T-helper 17 cell (primary cell): Measurements from ENCODE around the gene KCNK7. TPM values are rescaled to one million over a fixed set of nuclear protein-coding genes. Genes with fewer than 3 reads are reported as not detected.
A peak's percentile ranks its signal among the peaks of the same experiment; 100 is the strongest.

Experiments used
- ATAC-seq: fragments of 150-1000 bp; cut with Tn5 transposase; 2 replicates; pipeline ENCODE4 v1.10.0; 2021; ENCODE audit warnings: mild to moderate bottlenecking, moderate library complexity
- DNase-seq, 3 donors: peaks; one replicate each; pipeline versions ENCODE4 v3.0.0 to v3.0.0-alpha.2; 2020 to 2021
- H3K9me3 ChIP-seq: one replicate; pipeline ENCODE4 v1.7.0; 2013; ENCODE audit warnings: low read length, mild to moderate bottlenecking; ENCODE audit not compliant: control insufficient read depth, poor library complexity, severe bottlenecking
- H3K27ac Mint-ChIP-seq: one replicate; pipeline ENCODE4 v1.8.0; 2022; ENCODE audit warnings: mild to moderate bottlenecking, moderate library complexity, mixed read lengths
- H3K27me3 Mint-ChIP-seq: one replicate; pipeline ENCODE4 v1.8.0; 2022; ENCODE audit warnings: mixed read lengths
- H3K36me3 Mint-ChIP-seq: one replicate; pipeline ENCODE4 v1.8.0; 2022; ENCODE audit warnings: low read depth, mixed read lengths
- H3K4me1 Mint-ChIP-seq: one replicate; pipeline ENCODE4 v1.8.0; 2022; ENCODE audit warnings: mild to moderate bottlenecking, mixed read lengths
- H3K4me3 Mint-ChIP-seq: one replicate; pipeline ENCODE4 v1.8.0; 2022; ENCODE audit warnings: mild to moderate bottlenecking, moderate library complexity, mixed read lengths
- total RNA-seq, 4 donors: library from RNA in 2 of 4; stranded (reverse) in 2 of 4; gene quantifications; one replicate each; pipeline ENCODE4 v1.2.3 and lab custom pipeline; 2022 to 2026

The KCNK7 gene
- total RNA-seq, 2 donors from 2014 or later = 4.7 to 5.7 TPM

- no peak for DNase-seq
- Mint-ChIP-seq H3K36me3 (no peaks in the 10 kb centered on the region), H3K4me1 (peaks cover 33% of the 10 kb centered on the region), H3K27ac (no peak overlapping the region), H3K27me3 (no peaks in the 10 kb centered on the region), H3K4me3 (peak overlapping the region; percentile 68)
- no peak for ATAC-seq
- no peaks in the 10 kb centered on the region for H3K9me3 ChIP-seq
These were observed 40.8 kb upstream of the KCNK7 start for GRCh38 chr11:65636108-65637031.

DNA sequence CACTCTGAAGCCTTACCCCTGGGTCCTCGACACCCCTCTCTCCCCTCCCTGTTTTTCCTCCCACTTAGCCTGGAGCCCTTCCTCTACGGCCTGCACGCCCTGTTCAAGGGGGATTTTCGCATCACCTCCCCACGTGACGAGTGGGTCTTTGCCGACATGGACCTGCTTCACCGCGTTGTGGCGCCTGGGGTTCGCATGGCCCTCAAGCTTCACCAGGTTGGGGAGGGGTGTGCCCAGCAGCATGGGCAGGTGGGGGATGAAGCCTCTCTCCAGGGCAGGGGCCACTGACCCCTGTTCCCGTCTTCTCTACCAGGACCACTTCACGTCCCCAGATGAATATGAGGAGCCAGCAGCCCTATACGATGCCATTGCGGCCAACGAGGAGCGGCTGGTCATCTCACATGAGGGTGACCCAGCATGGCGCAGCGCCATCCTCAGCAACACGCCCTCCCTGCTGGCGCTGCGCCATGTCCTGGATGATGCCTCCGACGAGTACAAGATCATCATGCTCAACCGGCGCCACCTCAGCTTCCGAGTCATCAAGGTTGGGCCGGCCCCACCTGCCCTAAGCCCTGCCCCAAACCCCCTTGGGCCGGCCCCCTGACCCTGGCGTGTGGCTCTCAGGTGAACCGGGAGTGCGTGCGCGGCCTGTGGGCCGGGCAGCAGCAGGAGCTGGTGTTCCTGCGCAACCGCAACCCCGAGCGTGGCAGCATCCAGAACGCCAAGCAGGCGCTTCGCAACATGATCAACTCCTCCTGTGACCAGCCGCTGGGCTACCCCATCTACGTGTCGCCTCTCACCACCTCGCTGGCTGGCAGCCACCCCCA lies 39.5 kb upstream of the KCNK7 start:
- Mint-ChIP-seq H3K4me1 (peaks cover 26% of the 10 kb centered on the region), H3K27me3 (no peaks in the 10 kb centered on the region), H3K36me3 (no peaks in the 10 kb centered on the region), H3K4me3 (no peak overlapping the region), H3K27ac (no peak overlapping the region)
- no peak for DNase-seq
- no peak for ATAC-seq
- H3K9me3 ChIP-seq = no peaks in the 10 kb centered on the region

DNA sequence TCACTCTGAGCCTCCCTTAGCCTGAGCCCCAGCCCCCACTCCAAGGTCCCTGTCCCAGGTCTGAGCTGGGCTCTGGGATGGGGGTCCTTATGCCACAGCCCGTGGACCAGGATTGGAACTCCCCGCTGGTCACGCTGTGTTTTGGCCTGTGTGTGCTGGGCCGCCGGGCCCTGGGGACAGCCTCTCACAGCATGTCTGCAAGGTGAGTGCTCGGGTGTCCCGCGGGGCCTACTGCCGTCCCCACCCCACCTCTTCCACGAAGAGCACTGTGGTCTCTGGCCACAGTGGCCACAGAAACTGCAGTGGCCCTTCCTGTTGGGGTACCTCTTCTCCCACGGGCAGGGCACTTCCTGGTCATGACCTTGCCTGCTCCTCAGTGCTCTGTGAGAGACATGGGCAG lies 38.8 kb upstream of the KCNK7 start:
- H3K27ac Mint-ChIP-seq = peak overlapping the region; percentile 76
- ATAC-seq (no peak), DNase-seq (no peak)
- H3K27me3 Mint-ChIP-seq = no peaks in the 10 kb centered on the region
- H3K36me3 Mint-ChIP-seq = no peaks in the 10 kb centered on the region
- H3K4me1 Mint-ChIP-seq = peaks cover 19% of the 10 kb centered on the region
- no peak overlapping the region for H3K4me3 Mint-ChIP-seq
- no peaks in the 10 kb centered on the region for H3K9me3 ChIP-seq

- Mint-ChIP-seq H3K27me3 (no peaks in the 10 kb centered on the region), H3K27ac (peak overlapping the region; percentile 76), H3K36me3 (no peaks in the 10 kb centered on the region), H3K4me1 (peaks cover 20% of the 10 kb centered on the region), H3K4me3 (no peak overlapping the region)
- no peaks in the 10 kb centered on the region for H3K9me3 ChIP-seq
- no peak for ATAC-seq
- no peak for DNase-seq
These were observed 38.5 kb upstream of the KCNK7 start for GRCh38 chr11:65634109-65634436.

GRCh38 chr11:65633390-65634108 lies 37.9 kb upstream of the KCNK7 start:
- no peaks in the 10 kb centered on the region for H3K36me3 Mint-ChIP-seq
- no peak overlapping the region for H3K4me3 Mint-ChIP-seq
- peak overlapping the region; percentile 76 for H3K27ac Mint-ChIP-seq
- H3K27me3 Mint-ChIP-seq = no peaks in the 10 kb centered on the region
- H3K4me1 Mint-ChIP-seq = peaks cover 15% of the 10 kb centered on the region
- ATAC-seq (peak; percentile 18), DNase-seq (no peak)
- no peaks in the 10 kb centered on the region for H3K9me3 ChIP-seq

- no peaks in the 10 kb centered on the region for H3K36me3 Mint-ChIP-seq
- H3K27me3 Mint-ChIP-seq = no peaks in the 10 kb centered on the region
- H3K4me3 Mint-ChIP-seq = no peak overlapping the region
- peaks cover 13% of the 10 kb centered on the region for H3K4me1 Mint-ChIP-seq
- DNase-seq (no peak), ATAC-seq (no peak)
- no peaks in the 10 kb centered on the region for H3K9me3 ChIP-seq
- no peak overlapping the region for H3K27ac Mint-ChIP-seq
These were observed 34.6 kb upstream of the KCNK7 start for GRCh38 chr11:65630215-65630614.

- Mint-ChIP-seq H3K4me3 (no peak overlapping the region), H3K27ac (no peak overlapping the region), H3K36me3 (no peaks in the 10 kb centered on the region), H3K4me1 (peaks cover 13% of the 10 kb centered on the region), H3K27me3 (no peaks in the 10 kb centered on the region)
- no peaks in the 10 kb centered on the region for H3K9me3 ChIP-seq
- no peak for ATAC-seq
- DNase-seq = no peak
These were observed 34.0 kb upstream of the KCNK7 start for GRCh38 chr11:65629579-65629978.

- Mint-ChIP-seq H3K36me3 (no peaks in the 10 kb centered on the region), H3K27ac (peak overlapping the region; percentile 27), H3K27me3 (no peaks in the 10 kb centered on the region), H3K4me3 (no peak overlapping the region), H3K4me1 (peaks cover 10% of the 10 kb centered on the region)
- ATAC-seq (no peak), DNase-seq (no peak)
- H3K9me3 ChIP-seq = no peaks in the 10 kb centered on the region
These were observed 31.6 kb upstream of the KCNK7 start for GRCh38 chr11:65627202-65627601.

GRCh38 chr11:65625628-65626342 lies 30.2 kb upstream of the KCNK7 start:
- Mint-ChIP-seq H3K27me3 (no peaks in the 10 kb centered on the region), H3K4me3 (no peak overlapping the region), H3K4me1 (peaks cover 13% of the 10 kb centered on the region), H3K27ac (no peak overlapping the region), H3K36me3 (no peaks in the 10 kb centered on the region)
- H3K9me3 ChIP-seq = no peaks in the 10 kb centered on the region
- peak; percentile 34 to 36 (median 34) for DNase-seq
- ATAC-seq = peak; percentile 80

GRCh38 chr11:65624931-65625627 lies 29.5 kb upstream of the KCNK7 start:
- ATAC-seq (no peak), DNase-seq (no peak)
- Mint-ChIP-seq H3K4me3 (no peak overlapping the region), H3K27me3 (no peaks in the 10 kb centered on the region), H3K27ac (no peak overlapping the region), H3K36me3 (no peaks in the 10 kb centered on the region), H3K4me1 (peaks cover 13% of the 10 kb centered on the region)
- no peaks in the 10 kb centered on the region for H3K9me3 ChIP-seq

GRCh38 chr11:65623852-65624616 lies 28.4 kb upstream of the KCNK7 start:
- DNase-seq (no peak), ATAC-seq (no peak)
- Mint-ChIP-seq H3K27me3 (no peaks in the 10 kb centered on the region), H3K36me3 (no peaks in the 10 kb centered on the region), H3K27ac (no peak overlapping the region), H3K4me1 (peaks cover 12% of the 10 kb centered on the region), H3K4me3 (no peak overlapping the region)
- H3K9me3 ChIP-seq = no peaks in the 10 kb centered on the region

DNA sequence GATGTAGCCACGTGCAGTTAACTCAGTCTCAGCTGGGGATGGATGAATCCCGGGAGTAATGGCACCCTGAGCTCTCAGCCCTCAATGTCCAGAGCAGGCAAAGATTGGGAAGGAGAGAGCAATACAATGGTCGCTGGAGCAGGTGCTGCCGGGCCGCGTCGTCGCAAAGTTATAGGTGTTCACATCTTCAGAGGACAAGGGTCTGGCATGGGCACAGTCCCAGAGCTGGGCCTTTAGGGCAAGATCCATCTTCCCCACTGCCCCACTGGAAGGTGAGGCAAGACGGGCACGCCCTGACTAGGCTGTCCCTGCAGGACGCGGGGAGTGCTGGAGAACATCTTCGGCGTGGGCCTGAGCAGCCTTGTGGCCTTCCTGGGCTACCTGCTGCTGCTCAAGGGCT lies 27.6 kb upstream of the KCNK7 start:
- peaks cover 11% of the 10 kb centered on the region for H3K4me1 Mint-ChIP-seq
- DNase-seq = no peak
- H3K4me3 Mint-ChIP-seq = no peak overlapping the region
- no peaks in the 10 kb centered on the region for H3K27me3 Mint-ChIP-seq
- H3K36me3 Mint-ChIP-seq = no peaks in the 10 kb centered on the region
- no peak overlapping the region for H3K27ac Mint-ChIP-seq
- no peaks in the 10 kb centered on the region for H3K9me3 ChIP-seq
- no peak for ATAC-seq
